ENCODE data around the gene LNPK.

GRCh38 chr2:175955136-175955535 lies 46.9 kb downstream of the LNPK start:
- TF ChIP-seq CTCF (conservative IDR thresholded peaks at IDR 0.05; ENCODE audit: low read length) (no peak), EZH2phosphoT487 (IDR thresholded peaks at IDR 0.05; ENCODE audit: borderline replicate concordance, low read depth, low read length) (no peak)

Data from OCI-LY7 (cell line).